ENCODE results near the gene MAN1C1. TPM values are rescaled to one million over a fixed set of nuclear protein-coding genes. Genes with fewer than 3 reads are reported as not detected.

The MAN1C1 gene
- total RNA-seq, 1 donor from 2014 or later, result 0.63 TPM

GRCh38 chr1:25757151-25757845 lies 140.7 kb downstream of the MAN1C1 start:
- H3K4me3 ChIP-seq (ENCODE audit: low read depth, low read length), result no peak overlapping the region
- TF ChIP-seq, protein P1, sequence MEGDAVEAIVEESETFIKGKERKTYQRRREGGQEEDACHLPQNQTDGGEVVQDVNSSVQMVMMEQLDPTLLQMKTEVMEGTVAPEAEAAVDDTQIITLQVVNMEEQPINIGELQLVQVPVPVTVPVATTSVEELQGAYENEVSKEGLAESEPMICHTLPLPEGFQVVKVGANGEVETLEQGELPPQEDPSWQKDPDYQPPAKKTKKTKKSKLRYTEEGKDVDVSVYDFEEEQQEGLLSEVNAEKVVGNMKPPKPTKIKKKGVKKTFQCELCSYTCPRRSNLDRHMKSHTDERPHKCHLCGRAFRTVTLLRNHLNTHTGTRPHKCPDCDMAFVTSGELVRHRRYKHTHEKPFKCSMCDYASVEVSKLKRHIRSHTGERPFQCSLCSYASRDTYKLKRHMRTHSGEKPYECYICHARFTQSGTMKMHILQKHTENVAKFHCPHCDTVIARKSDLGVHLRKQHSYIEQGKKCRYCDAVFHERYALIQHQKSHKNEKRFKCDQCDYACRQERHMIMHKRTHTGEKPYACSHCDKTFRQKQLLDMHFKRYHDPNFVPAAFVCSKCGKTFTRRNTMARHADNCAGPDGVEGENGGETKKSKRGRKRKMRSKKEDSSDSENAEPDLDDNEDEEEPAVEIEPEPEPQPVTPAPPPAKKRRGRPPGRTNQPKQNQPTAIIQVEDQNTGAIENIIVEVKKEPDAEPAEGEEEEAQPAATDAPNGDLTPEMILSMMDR (conservative IDR thresholded peaks at IDR 0.05; ENCODE audit: low read depth, low read length), result no peak
- no peak for DNase-seq (ENCODE audit: low read depth)

DNA sequence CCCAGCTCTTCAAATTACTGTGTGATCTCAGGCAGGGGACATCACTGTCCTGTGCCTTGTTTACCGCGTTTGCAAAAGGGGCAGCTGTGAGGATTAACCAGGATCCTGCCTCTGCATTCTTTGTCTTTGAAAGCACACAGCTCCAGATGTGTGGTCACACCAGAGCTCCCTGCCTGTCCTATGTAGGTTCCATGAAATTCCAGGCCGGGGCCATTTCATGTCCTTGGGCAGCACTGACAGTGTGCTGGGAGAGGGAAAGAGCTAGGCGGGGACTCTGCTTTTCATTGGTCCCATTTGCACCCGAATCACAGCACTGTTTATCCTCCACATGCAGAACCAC lies 141.2 kb downstream of the MAN1C1 start:
- TF ChIP-seq, protein P1 (conservative IDR thresholded peaks at IDR 0.05; ENCODE audit: low read depth, low read length), result no peak
- H3K4me3 ChIP-seq (ENCODE audit: low read depth, low read length), result no peak overlapping the region
- no peak for DNase-seq (ENCODE audit: low read depth)

DNA sequence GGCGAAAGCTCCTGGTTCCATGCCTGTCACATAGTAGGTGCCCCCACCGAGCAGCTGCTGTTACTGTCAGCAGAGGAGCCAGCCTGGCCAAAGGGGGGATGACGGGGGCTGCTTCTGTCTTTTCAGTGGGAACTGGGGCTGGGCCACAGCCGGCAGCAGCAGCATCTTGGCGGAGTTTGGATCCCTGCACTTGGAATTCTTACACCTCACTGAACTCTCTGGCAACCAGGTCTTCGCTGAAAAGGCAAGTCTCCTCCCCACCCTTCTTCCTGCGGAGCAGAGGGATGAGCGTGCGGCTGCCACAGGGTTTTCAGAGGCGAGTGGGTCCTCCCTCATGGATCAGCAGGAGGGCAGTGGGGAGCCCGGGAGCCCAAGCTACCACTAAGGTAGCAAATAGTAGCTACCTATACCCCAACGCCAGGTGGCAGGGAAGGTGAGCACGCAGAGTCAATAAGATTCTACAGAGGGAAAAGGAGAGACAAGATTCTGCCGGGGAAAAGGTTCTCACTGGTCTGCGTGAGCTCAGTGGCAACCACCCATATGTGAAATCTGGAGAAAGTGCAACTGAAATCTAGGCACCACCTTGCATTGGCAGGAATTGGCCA lies 142.0 kb downstream of the MAN1C1 start:
- H3K4me3 ChIP-seq (ENCODE audit: low read depth, low read length), result no peak overlapping the region
- no peak for DNase-seq (ENCODE audit: low read depth)
- TF ChIP-seq, protein P1 (conservative IDR thresholded peaks at IDR 0.05; ENCODE audit: low read depth, low read length), result no peak

DNA sequence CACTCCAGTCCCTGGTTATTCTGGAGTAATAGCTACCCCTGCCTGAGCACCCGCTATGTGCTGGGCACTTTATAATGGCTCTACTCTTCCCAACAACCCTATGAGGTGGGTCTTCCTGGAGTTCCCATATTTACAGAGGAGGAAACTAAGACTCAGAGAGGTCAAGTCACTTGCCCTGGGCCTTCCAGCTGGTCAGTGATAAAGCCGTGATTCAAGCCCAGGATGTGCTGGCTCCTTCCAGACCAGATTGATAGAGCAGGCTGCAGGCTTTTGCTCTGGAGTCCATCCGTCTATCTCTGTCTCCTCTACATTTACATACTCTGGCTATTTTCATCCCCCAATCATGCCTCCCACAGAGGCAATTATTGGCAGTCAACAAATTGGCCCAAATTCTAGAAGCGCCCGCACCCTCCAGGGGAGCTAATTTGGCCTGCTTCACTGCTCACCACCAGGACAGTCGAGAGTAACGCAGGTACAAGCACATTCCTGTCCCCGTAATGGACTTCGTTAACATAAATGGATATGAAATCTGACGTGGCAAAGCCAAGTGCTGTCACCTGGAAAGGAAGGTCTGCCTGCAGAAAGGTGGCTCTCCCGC lies 143.6 kb downstream of the MAN1C1 start:
- H3K4me3 ChIP-seq (ENCODE audit: low read depth, low read length), result no peak overlapping the region
- DNase-seq (ENCODE audit: low read depth), result no peak
- TF ChIP-seq, protein P1 (conservative IDR thresholded peaks at IDR 0.05; ENCODE audit: low read depth, low read length), result no peak

GRCh38 chr1:25760871-25761270 lies 144.3 kb downstream of the MAN1C1 start:
- DNase-seq (ENCODE audit: low read depth), result no peak
- TF ChIP-seq, protein P1 (conservative IDR thresholded peaks at IDR 0.05; ENCODE audit: low read depth, low read length), result no peak

GRCh38 chr1:25763493-25763892 lies 146.9 kb downstream of the MAN1C1 start:
- H3K4me3 ChIP-seq (ENCODE audit: low read depth, low read length), result no peak overlapping the region
- no peak for DNase-seq (ENCODE audit: low read depth)
- TF ChIP-seq, protein P1 (conservative IDR thresholded peaks at IDR 0.05; ENCODE audit: low read depth, low read length), result no peak

More at GRCh38 chr1:25760871-25761270, 144.3 kb downstream of the MAN1C1 start:
- no peak overlapping the region for H3K4me3 ChIP-seq (ENCODE audit: low read depth, low read length)

Data from epithelial cell of proximal tubule (primary cell).